ENCODE measurements around the gene IRF2BP1.

Gene IRF2BP1

GRCh38 chr19:45860359-45861259 is 25.3 kb downstream of the IRF2BP1 start:
- DNase-seq, result no peak

GRCh38 chr19:45854167-45854778 is 31.7 kb downstream of the IRF2BP1 start:
- DNase-seq, result no peak

DNA sequence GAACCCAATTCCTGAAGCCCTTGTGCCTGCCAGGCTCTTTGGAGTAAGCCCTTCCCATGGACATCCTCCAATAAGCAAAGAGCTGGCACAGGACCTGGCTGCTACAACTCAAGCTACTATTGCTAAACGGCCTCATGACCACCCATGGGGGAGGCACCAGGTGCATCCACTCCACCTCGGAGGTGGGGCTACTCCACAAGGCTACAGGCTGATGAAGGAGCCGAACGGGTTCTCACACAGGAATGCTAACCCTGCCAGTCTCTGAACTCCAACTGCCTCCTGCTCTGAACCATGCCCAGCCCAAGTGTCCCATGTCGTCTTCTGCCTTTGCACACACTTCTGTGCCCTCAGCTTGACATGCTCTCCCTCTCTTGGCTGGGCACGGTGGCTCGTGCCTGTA is 33.0 kb downstream of the IRF2BP1 start:
- DNase-seq, result no peak

- no peak for DNase-seq
These were observed 33.7 kb downstream of the IRF2BP1 start for GRCh38 chr19:45852145-45852750.

DNA sequence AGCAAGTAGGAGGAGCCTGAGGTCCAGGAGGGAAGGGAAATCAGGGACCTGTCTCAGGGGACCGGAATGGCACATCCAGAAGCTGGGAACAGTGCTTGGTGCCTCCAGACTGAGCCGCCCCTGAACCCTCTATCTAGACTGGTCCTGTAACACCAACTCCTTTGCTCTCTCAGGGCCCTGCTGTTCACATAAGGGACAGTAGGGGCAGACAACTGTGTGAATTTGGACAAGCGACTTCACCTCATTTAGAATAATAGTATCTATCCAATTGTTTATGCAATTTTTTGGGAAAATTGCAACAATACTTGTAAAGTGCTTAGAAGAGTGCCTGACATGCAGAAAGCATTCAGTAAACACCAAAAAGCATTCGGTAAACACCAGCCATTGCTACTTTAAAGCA is 37.0 kb downstream of the IRF2BP1 start:
- DNase-seq, result no peak

DNA sequence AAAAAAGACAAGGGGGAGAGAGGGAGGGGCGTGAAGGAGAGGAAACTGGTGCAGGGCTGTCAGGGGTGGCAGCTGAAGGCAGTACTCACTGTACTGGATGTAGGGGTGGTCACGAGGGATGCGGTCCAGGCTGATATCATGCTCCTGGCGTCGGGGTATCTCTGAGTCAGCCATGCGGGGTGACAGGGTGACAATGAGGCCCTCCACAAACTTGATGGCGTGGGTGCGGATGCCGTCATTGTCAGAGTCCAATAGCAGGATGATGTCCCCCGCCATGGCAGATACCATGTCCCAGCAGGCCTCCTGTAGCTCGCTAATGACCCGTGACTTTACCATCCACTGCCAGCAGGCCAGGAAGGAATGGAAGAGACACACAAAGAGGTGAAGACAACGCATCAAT is 38.3 kb downstream of the IRF2BP1 start:
- DNase-seq, result no peak

GRCh38 chr19:45842198-45842597 is 43.7 kb downstream of the IRF2BP1 start:
- DNase-seq, result no peak

DNA sequence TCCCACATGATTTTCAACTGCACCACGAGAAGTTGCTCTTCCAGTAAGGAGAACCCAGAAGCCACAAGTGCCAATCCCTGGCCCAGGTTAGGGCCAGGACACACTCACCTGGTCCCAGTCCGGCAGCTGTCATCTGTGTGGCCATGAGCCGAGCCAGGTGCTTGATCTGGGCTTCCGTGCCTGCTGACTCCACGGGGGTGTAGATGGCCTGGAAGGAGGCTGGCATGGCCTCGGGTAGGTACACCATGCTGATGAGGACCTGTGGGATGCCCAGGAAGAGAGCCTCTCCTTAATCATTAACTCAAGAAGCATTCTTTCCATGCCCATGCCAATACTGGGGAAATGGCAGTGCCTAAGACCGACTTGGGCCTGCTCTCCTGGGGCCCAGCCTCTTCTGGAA is 51.0 kb downstream of the IRF2BP1 start:
- DNase-seq, result no peak

All from activated CD4-positive, alpha-beta T cell treated with anti-CD3 and anti-CD28 coated beads, Interleukin-2, Interleukin-6, amounts not matched to agents 100 ng/mL and 50 ng/mL, durations not matched to agents 16 hours and 8 hours (primary cell).